NT2/D1 (cell line): Measurements from ENCODE around the gene PLXNA1.

Experiments
- SUZ12 ChIP-seq: IDR thresholded peaks from 2 replicates; pipeline ENCODE4 v1.6.1; 2011; ENCODE audit not compliant: insufficient read length, insufficient read depth; ENCODE audit errors: extremely low read depth
- ZNF274 ChIP-seq: IDR thresholded peaks from 2 replicates; pipeline ENCODE4 v1.6.1; 2011; ENCODE audit warnings: mild to moderate bottlenecking, low read depth, low read length

DNA sequence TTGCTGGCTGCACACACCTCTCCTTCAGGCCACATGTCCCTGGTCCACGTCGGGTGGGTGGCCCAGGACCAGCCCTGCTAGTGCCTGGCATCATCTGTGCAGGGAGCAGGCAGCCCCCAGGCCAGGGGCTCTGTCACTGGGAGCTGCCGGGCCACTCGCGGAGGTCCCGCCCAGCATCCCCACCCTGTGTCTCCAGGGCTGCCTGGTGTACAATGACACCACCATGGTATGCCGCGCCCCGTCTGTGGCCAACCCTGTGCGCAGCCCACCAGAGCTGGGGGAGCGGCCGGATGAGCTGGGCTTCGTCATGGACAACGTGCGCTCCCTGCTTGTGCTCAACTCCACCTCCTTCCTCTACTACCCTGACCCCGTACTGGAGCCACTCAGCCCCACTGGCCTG, 34.3 kb downstream of the PLXNA1 start:
- TF ChIP-seq ZNF274 (no peak), SUZ12 (no peak)
